ENCODE results near the gene GALNT13.
"Not testable (repeated sequence)": the region's sequence is repeated elsewhere in the genome, so short reads cannot be mapped to it uniquely, and the experiment has no call there.

The GALNT13 gene

GRCh38 chr2:154470376-154470775 lies 598.7 kb downstream of the GALNT13 start:
- Histone ChIP-seq H3K36me3 (ENCODE audit: control insufficient read depth, insufficient read depth, low read length) (no peaks in the 10 kb centered on the region), H3K9me3 (ENCODE audit: control insufficient read depth, low read length) (no peaks in the 10 kb centered on the region), H3K27ac (ENCODE audit: insufficient read depth, low read length, poor library complexity, severe bottlenecking) (no peak overlapping the region), H3K4me3 (ENCODE audit: insufficient read depth, low read depth, low read length, poor library complexity, severe bottlenecking) (no peak overlapping the region), H3K27me3 (replicated peaks; ENCODE audit: control insufficient read depth, insufficient read depth, low read length, poor library complexity, severe bottlenecking) (no peaks in the 10 kb centered on the region), H3K4me1 (ENCODE audit: control insufficient read depth, insufficient read depth, low read length, poor library complexity, severe bottlenecking) (no peaks in the 10 kb centered on the region)
- no peak for DNase-seq

- DNase-seq; H3K4me1 ChIP-seq (ENCODE audit: control insufficient read depth, insufficient read depth, low read length, poor library complexity, severe bottlenecking); H3K9me3 ChIP-seq (ENCODE audit: control insufficient read depth, low read length); H3K27me3 ChIP-seq (replicated peaks; ENCODE audit: control insufficient read depth, insufficient read depth, low read length, poor library complexity, severe bottlenecking); H3K27ac ChIP-seq (ENCODE audit: insufficient read depth, low read length, poor library complexity, severe bottlenecking); H3K36me3 ChIP-seq (ENCODE audit: control insufficient read depth, insufficient read depth, low read length); H3K4me3 ChIP-seq (ENCODE audit: insufficient read depth, low read depth, low read length, poor library complexity, severe bottlenecking): not testable (repeated sequence)
These were observed 599.8 kb downstream of the GALNT13 start for GRCh38 chr2:154471492-154471891.

- no peaks in the 10 kb centered on the region for H3K4me1 ChIP-seq (ENCODE audit: control insufficient read depth, insufficient read depth, low read length, poor library complexity, severe bottlenecking)
- H3K9me3 ChIP-seq (ENCODE audit: control insufficient read depth, low read length): no peaks in the 10 kb centered on the region
- H3K36me3 ChIP-seq (ENCODE audit: control insufficient read depth, insufficient read depth, low read length): no peaks in the 10 kb centered on the region
- H3K27me3 ChIP-seq (replicated peaks; ENCODE audit: control insufficient read depth, insufficient read depth, low read length, poor library complexity, severe bottlenecking): no peaks in the 10 kb centered on the region
- H3K27ac ChIP-seq (ENCODE audit: insufficient read depth, low read length, poor library complexity, severe bottlenecking): no peak overlapping the region
- DNase-seq: no peak
- no peak overlapping the region for H3K4me3 ChIP-seq (ENCODE audit: insufficient read depth, low read depth, low read length, poor library complexity, severe bottlenecking)
These were observed 605.6 kb downstream of the GALNT13 start for GRCh38 chr2:154477319-154477718.

- Histone ChIP-seq H3K27ac (ENCODE audit: insufficient read depth, low read length, poor library complexity, severe bottlenecking) (no peak overlapping the region), H3K36me3 (ENCODE audit: control insufficient read depth, insufficient read depth, low read length) (no peaks in the 10 kb centered on the region), H3K4me3 (ENCODE audit: insufficient read depth, low read depth, low read length, poor library complexity, severe bottlenecking) (no peak overlapping the region), H3K4me1 (ENCODE audit: control insufficient read depth, insufficient read depth, low read length, poor library complexity, severe bottlenecking) (no peaks in the 10 kb centered on the region), H3K27me3 (replicated peaks; ENCODE audit: control insufficient read depth, insufficient read depth, low read length, poor library complexity, severe bottlenecking) (no peaks in the 10 kb centered on the region), H3K9me3 (ENCODE audit: control insufficient read depth, low read length) (no peaks in the 10 kb centered on the region)
- no peak for DNase-seq
These were observed 608.8 kb downstream of the GALNT13 start for GRCh38 chr2:154480521-154480920.

- H3K27ac ChIP-seq (ENCODE audit: insufficient read depth, low read length, poor library complexity, severe bottlenecking): no peak overlapping the region
- H3K36me3 ChIP-seq (ENCODE audit: control insufficient read depth, insufficient read depth, low read length): no peaks in the 10 kb centered on the region
- H3K9me3 ChIP-seq (ENCODE audit: control insufficient read depth, low read length): no peaks in the 10 kb centered on the region
- no peaks in the 10 kb centered on the region for H3K27me3 ChIP-seq (replicated peaks; ENCODE audit: control insufficient read depth, insufficient read depth, low read length, poor library complexity, severe bottlenecking)
- no peaks in the 10 kb centered on the region for H3K4me1 ChIP-seq (ENCODE audit: control insufficient read depth, insufficient read depth, low read length, poor library complexity, severe bottlenecking)
- H3K4me3 ChIP-seq (ENCODE audit: insufficient read depth, low read depth, low read length, poor library complexity, severe bottlenecking): no peak overlapping the region
- no peak for DNase-seq
These were observed 609.6 kb downstream of the GALNT13 start for GRCh38 chr2:154481336-154481735.

GRCh38 chr2:154484338-154485099 lies 612.8 kb downstream of the GALNT13 start:
- Histone ChIP-seq H3K27ac (ENCODE audit: insufficient read depth, low read length, poor library complexity, severe bottlenecking) (no peak overlapping the region), H3K27me3 (replicated peaks; ENCODE audit: control insufficient read depth, insufficient read depth, low read length, poor library complexity, severe bottlenecking) (no peaks in the 10 kb centered on the region), H3K4me1 (ENCODE audit: control insufficient read depth, insufficient read depth, low read length, poor library complexity, severe bottlenecking) (no peaks in the 10 kb centered on the region), H3K4me3 (ENCODE audit: insufficient read depth, low read depth, low read length, poor library complexity, severe bottlenecking) (no peak overlapping the region), H3K36me3 (ENCODE audit: control insufficient read depth, insufficient read depth, low read length) (no peaks in the 10 kb centered on the region), H3K9me3 (ENCODE audit: control insufficient read depth, low read length) (no peaks in the 10 kb centered on the region)
- no peak for DNase-seq

GRCh38 chr2:154488801-154489200 lies 617.1 kb downstream of the GALNT13 start:
- Histone ChIP-seq H3K4me1 (ENCODE audit: control insufficient read depth, insufficient read depth, low read length, poor library complexity, severe bottlenecking) (no peaks in the 10 kb centered on the region), H3K9me3 (ENCODE audit: control insufficient read depth, low read length) (no peaks in the 10 kb centered on the region), H3K27me3 (replicated peaks; ENCODE audit: control insufficient read depth, insufficient read depth, low read length, poor library complexity, severe bottlenecking) (no peaks in the 10 kb centered on the region), H3K27ac (ENCODE audit: insufficient read depth, low read length, poor library complexity, severe bottlenecking) (no peak overlapping the region), H3K36me3 (ENCODE audit: control insufficient read depth, insufficient read depth, low read length) (no peaks in the 10 kb centered on the region), H3K4me3 (ENCODE audit: insufficient read depth, low read depth, low read length, poor library complexity, severe bottlenecking) (no peak overlapping the region)
- no peak for DNase-seq

- Histone ChIP-seq H3K9me3 (ENCODE audit: control insufficient read depth, low read length) (no peaks in the 10 kb centered on the region), H3K4me1 (ENCODE audit: control insufficient read depth, insufficient read depth, low read length, poor library complexity, severe bottlenecking) (no peaks in the 10 kb centered on the region), H3K27me3 (replicated peaks; ENCODE audit: control insufficient read depth, insufficient read depth, low read length, poor library complexity, severe bottlenecking) (no peaks in the 10 kb centered on the region), H3K36me3 (ENCODE audit: control insufficient read depth, insufficient read depth, low read length) (no peaks in the 10 kb centered on the region), H3K4me3 (ENCODE audit: insufficient read depth, low read depth, low read length, poor library complexity, severe bottlenecking) (no peak overlapping the region), H3K27ac (ENCODE audit: insufficient read depth, low read length, poor library complexity, severe bottlenecking) (no peak overlapping the region)
- DNase-seq: no peak
These were observed 617.6 kb downstream of the GALNT13 start for GRCh38 chr2:154489266-154489858.

GRCh38 chr2:154490530-154490929 lies 618.8 kb downstream of the GALNT13 start:
- Histone ChIP-seq H3K27ac (ENCODE audit: insufficient read depth, low read length, poor library complexity, severe bottlenecking) (no peak overlapping the region), H3K9me3 (ENCODE audit: control insufficient read depth, low read length) (no peaks in the 10 kb centered on the region), H3K4me3 (ENCODE audit: insufficient read depth, low read depth, low read length, poor library complexity, severe bottlenecking) (no peak overlapping the region), H3K27me3 (replicated peaks; ENCODE audit: control insufficient read depth, insufficient read depth, low read length, poor library complexity, severe bottlenecking) (no peaks in the 10 kb centered on the region), H3K4me1 (ENCODE audit: control insufficient read depth, insufficient read depth, low read length, poor library complexity, severe bottlenecking) (no peaks in the 10 kb centered on the region), H3K36me3 (ENCODE audit: control insufficient read depth, insufficient read depth, low read length) (no peaks in the 10 kb centered on the region)
- DNase-seq: no peak

GRCh38 chr2:154495455-154495868 lies 623.7 kb downstream of the GALNT13 start:
- DNase-seq: no peak
- H3K36me3 ChIP-seq (ENCODE audit: control insufficient read depth, insufficient read depth, low read length): no peaks in the 10 kb centered on the region
- no peak overlapping the region for H3K4me3 ChIP-seq (ENCODE audit: insufficient read depth, low read depth, low read length, poor library complexity, severe bottlenecking)
- no peaks in the 10 kb centered on the region for H3K27me3 ChIP-seq (replicated peaks; ENCODE audit: control insufficient read depth, insufficient read depth, low read length, poor library complexity, severe bottlenecking)
- no peaks in the 10 kb centered on the region for H3K9me3 ChIP-seq (ENCODE audit: control insufficient read depth, low read length)
- no peak overlapping the region for H3K27ac ChIP-seq (ENCODE audit: insufficient read depth, low read length, poor library complexity, severe bottlenecking)
- no peaks in the 10 kb centered on the region for H3K4me1 ChIP-seq (ENCODE audit: control insufficient read depth, insufficient read depth, low read length, poor library complexity, severe bottlenecking)
